SK-N-SH (cell line): ENCODE results near the gene PCNX2. TPM values are rescaled to one million over a fixed set of nuclear protein-coding genes. Genes with fewer than 3 reads are reported as not detected.

Source experiments
- CTCF ChIA-PET: fragments of 300-600, 350-600 bp; formaldehyde crosslinking; extraction: SDS; loops from one replicate; lab custom pipeline; 2021; lab: Yijun Ruan, JAX
- POLR2A ChIA-PET: fragments of 350-600 bp; sonication (Branson Sonifier 250); formaldehyde crosslinking; extraction: SDS; loops from one replicate; lab custom pipeline; 2020; ENCODE audit warnings: antibody characterized with exemption, inconsistent platforms; lab: Yijun Ruan, JAX
- DNase-seq: peaks from one replicate; pipeline ENCODE4 v3.0.0; 2012
- H2AFZ ChIP-seq: fragments of 200-600 bp; sonication (generic); 2 replicates; pipeline ENCODE4 v1.8.1; 2016; ENCODE audit warnings: antibody characterized with exemption, mild to moderate bottlenecking, low read depth
- H3F3A ChIP-seq: fragments of 200-600 bp; sonication (generic); replicated peaks from 2 replicates; pipeline ENCODE3; 2016; ENCODE audit warnings: antibody characterized with exemption, mild to moderate bottlenecking; ENCODE audit not compliant: insufficient read depth
- H3K27ac ChIP-seq, 2 experiments: fragments of 200-500 bp in 1 of 2; fragments of 200-600 bp in 1 of 2; sonication (Bioruptor generic) in 1 of 2; sonication (generic), shearing (Covaris generic) in 1 of 2; 2 replicates each; pipeline versions ENCODE4 v1.5.1 to v1.6.1; 2014 to 2016; ENCODE audit warnings: low read depth in 2 of 2, inconsistent platforms in 1 of 2, low read length in 1 of 2, mild to moderate bottlenecking in 1 of 2, mixed read lengths in 1 of 2
- H3K27me3 ChIP-seq: fragments of 200-600 bp; sonication (generic), shearing (Covaris generic); 2 replicates; pipeline ENCODE4 v1.6.1; 2016; ENCODE audit warnings: mixed run types; ENCODE audit not compliant: insufficient read depth
- H3K36me3 ChIP-seq, 2 experiments: fragments of 200-500 bp in 1 of 2; fragments of 200-600 bp in 1 of 2; sonication (Bioruptor generic) in 1 of 2; sonication (generic) in 1 of 2; replicated peaks in 1 of 2; 2 replicates each; pipeline versions ENCODE3 to v1.5.1; 2014 to 2016; ENCODE audit warnings: low read length in 1 of 2, mild to moderate bottlenecking in 1 of 2; ENCODE audit not compliant: insufficient read depth in 2 of 2, control insufficient read depth in 1 of 2
- H3K4me1 ChIP-seq, 2 experiments: fragments of 200-500 bp in 1 of 2; fragments of 200-600 bp in 1 of 2; sonication (Bioruptor generic) in 1 of 2; sonication (generic), shearing (Covaris generic) in 1 of 2; 2 replicates each; pipeline versions ENCODE4 v1.5.1 to v1.6.1; 2014 to 2016; ENCODE audit warnings: low read depth in 1 of 2, low read length in 1 of 2, mixed run types in 1 of 2; ENCODE audit not compliant: insufficient read depth in 2 of 2, control insufficient read depth in 1 of 2
- H3K4me2 ChIP-seq: fragments of 200-600 bp; sonication (generic), shearing (Covaris generic); 2 replicates; pipeline ENCODE4 v1.6.1; 2017; ENCODE audit warnings: mixed run types
- H3K4me3 ChIP-seq, 2 experiments: fragments of 200-500 bp in 1 of 2; fragments of 200-600 bp in 1 of 2; sonication (Bioruptor generic) in 1 of 2; sonication (generic), shearing (Covaris generic) in 1 of 2; 2 replicates each; pipeline versions ENCODE4 v1.5.1 to v1.8.1; 2014 to 2016; ENCODE audit warnings: low read depth in 2 of 2, inconsistent platforms in 1 of 2, low read length in 1 of 2, mild to moderate bottlenecking in 1 of 2, mixed read lengths in 1 of 2, moderate library complexity in 1 of 2
- H3K79me2 ChIP-seq: fragments of 200-600 bp; sonication (generic); 2 replicates; pipeline ENCODE4 v1.8.1; 2017; ENCODE audit warnings: mild to moderate bottlenecking; ENCODE audit not compliant: insufficient read depth
- H3K9ac ChIP-seq: fragments of 200-600 bp; sonication (generic); 2 replicates; pipeline ENCODE4 v1.6.1; 2017; ENCODE audit warnings: mixed run types
- H3K9me2 ChIP-seq: fragments of 200-600 bp; sonication (generic); 2 replicates; pipeline ENCODE4 v1.6.1; 2017; ENCODE audit warnings: mixed run types
- H3K9me3 ChIP-seq: fragments of 200-600 bp; sonication (generic); 2 replicates; pipeline ENCODE4 v1.6.1; 2017; ENCODE audit warnings: mixed run types, mild to moderate bottlenecking, moderate library complexity
- H4K20me1 ChIP-seq: fragments of 200-600 bp; sonication (generic); 2 replicates; pipeline ENCODE4 v1.6.1; 2017; ENCODE audit warnings: mild to moderate bottlenecking, mixed run types; ENCODE audit not compliant: insufficient read depth
- CHD2 ChIP-seq: fragments of 150-350 bp; IDR thresholded peaks from 2 replicates; pipeline ENCODE4 v1.6.1; 2018; ENCODE audit warnings: low read length; ENCODE audit not compliant: partially characterized antibody
- CTCF ChIP-seq: fragments of 200-600 bp; sonication (generic); IDR thresholded peaks from 2 replicates; pipeline ENCODE4 v1.6.1; 2017; ENCODE audit warnings: antibody characterized with exemption, mild to moderate bottlenecking, moderate library complexity
- ELF1 ChIP-seq: IDR thresholded peaks from 2 replicates; pipeline ENCODE4 v1.4.0; 2012
- EP300 ChIP-seq, 2 experiments: IDR thresholded peaks; 2 replicates each; pipeline versions ENCODE4 v1.4.0 to v1.6.1; 2012; ENCODE audit warnings: borderline replicate concordance in 1 of 2, low read depth in 1 of 2, low read length in 1 of 2
- EZH2phosphoT487 ChIP-seq: fragments of 200-600 bp; sonication (generic); IDR thresholded peaks from 2 replicates; pipeline ENCODE4 v1.6.1; 2017; ENCODE audit warnings: low read depth, mixed run types, mild to moderate bottlenecking, antibody characterized with exemption, moderate library complexity, borderline replicate concordance
- FOSL2 ChIP-seq: IDR thresholded peaks from 2 replicates; pipeline ENCODE4 v1.4.0; 2012; ENCODE audit warnings: low read depth, mild to moderate bottlenecking, moderate library complexity, borderline replicate concordance
- FOXJ3 ChIP-seq: sonication (generic); formaldehyde crosslinking; IDR thresholded peaks from 2 replicates; pipeline ENCODE4 v1.5.1; 2020; ENCODE audit warnings: mild to moderate bottlenecking, missing genetic modification reagents
- FOXM1 ChIP-seq: IDR thresholded peaks from 2 replicates; pipeline ENCODE4 v1.4.0; 2012; ENCODE audit warnings: low read depth, mild to moderate bottlenecking
- IRF3 ChIP-seq: fragments of 150-350 bp; IDR thresholded peaks from 2 replicates; pipeline ENCODE4 v1.6.1; 2016; ENCODE audit warnings: mild to moderate bottlenecking, low read depth, low read length
- JUND ChIP-seq: IDR thresholded peaks from 2 replicates; pipeline ENCODE4 v1.4.0; 2012
- MXI1 ChIP-seq: IDR thresholded peaks from 2 replicates; pipeline ENCODE4 v1.6.1; 2012; ENCODE audit warnings: mild to moderate bottlenecking, low read depth, low read length, improper control_type of control experiment
- NFIC ChIP-seq: IDR thresholded peaks from 2 replicates; pipeline ENCODE4 v1.4.0; 2012; ENCODE audit warnings: borderline replicate concordance
- NRF1 ChIP-seq: IDR thresholded peaks from 2 replicates; pipeline ENCODE4 v1.6.1; 2012; ENCODE audit warnings: low read depth, mild to moderate bottlenecking, low read length
- RAD21 ChIP-seq: IDR thresholded peaks from 2 replicates; pipeline ENCODE4 v1.6.1; 2012; ENCODE audit warnings: mild to moderate bottlenecking, low read length
- RCOR1 ChIP-seq: fragments of 150-350 bp; IDR thresholded peaks from 2 replicates; pipeline ENCODE4 v1.6.1; 2017; ENCODE audit warnings: antibody characterized with exemption, low read length
- REST ChIP-seq: IDR thresholded peaks from 2 replicates; pipeline ENCODE4 v1.6.1; 2012; ENCODE audit warnings: mild to moderate bottlenecking, low read depth, low read length, moderate library complexity
- RFX5 ChIP-seq: IDR thresholded peaks from 2 replicates; pipeline ENCODE4 v1.6.1; 2012; ENCODE audit warnings: mild to moderate bottlenecking, improper control_type of control experiment, low read length
- SIN3A ChIP-seq: IDR thresholded peaks from 2 replicates; pipeline ENCODE4 v1.6.1; 2012; ENCODE audit warnings: low read depth, mild to moderate bottlenecking, low read length, moderate library complexity, borderline replicate concordance
- TAF1 ChIP-seq: IDR thresholded peaks from 2 replicates; pipeline ENCODE4 v1.6.1; 2012; ENCODE audit warnings: low read depth, mild to moderate bottlenecking, low read length, moderate library complexity, borderline replicate concordance
- TEAD4 ChIP-seq: IDR thresholded peaks from 2 replicates; pipeline ENCODE4 v1.4.0; 2012; ENCODE audit warnings: mild to moderate bottlenecking, borderline replicate concordance; ENCODE audit not compliant: insufficient read depth
- USF2 ChIP-seq: fragments of 150-350 bp; IDR thresholded peaks from 2 replicates; pipeline ENCODE4 v1.6.1; 2017; ENCODE audit warnings: antibody characterized with exemption, low read length, low read depth, borderline replicate concordance
- YY1 ChIP-seq: IDR thresholded peaks from 2 replicates; pipeline ENCODE4 v1.4.0; 2012; ENCODE audit warnings: low read depth, mild to moderate bottlenecking
- WGBS: methylation state at CpG from one replicate; pipeline ENCODE4 v1.1.6; 2017; ENCODE audit warnings: low lambda C conversion rate; 5-methylcytosine and 5-hydroxymethylcytosine counted together
- polyA plus RNA-seq, 3 experiments: library from polyadenylated mRNA; depleted of rRNA; stranded (reverse); fragments of >200 nt; gene quantifications; 2 replicates each; pipeline ENCODE4 v1.2.3, GENCODE V29; 2012

Gene PCNX2
- polyA plus RNA-seq, 1 of the 3 experiments (the other 2 are of a cell fraction): 10.6 TPM

GRCh38 chr1:233319272-233319671, 23.7 kb upstream of the PCNX2 start:
- H3K4me1 ChIP-seq: no peaks in the 10 kb centered on the region
- H3K4me3 ChIP-seq: no peak overlapping the region
- no peak overlapping the region for H3K27ac ChIP-seq
- H3K9me3 ChIP-seq: no peaks in the 10 kb centered on the region
- no peaks in the 10 kb centered on the region; the same call in 1 of the 2 replicates for H3K27me3 ChIP-seq
- no peaks in the 10 kb centered on the region for H3F3A ChIP-seq
- no peaks in the 10 kb centered on the region for H3K36me3 ChIP-seq
- H4K20me1 ChIP-seq: no peaks in the 10 kb centered on the region
- WGBS: 35% methylated on average over 6 of the region's 6 CpGs
- no peaks in the 10 kb centered on the region for H3K9me2 ChIP-seq
- ChIA-PET POLR2A (no interaction called here), CTCF (interaction anchor here (0.6 to 1.4 kb wide), 2 partner anchors 14 to 738 kb away, joined by 3 to 8 read pairs; no protein-coding TSS in a partner anchor)
- H3K9ac ChIP-seq: no peak overlapping the region
- H2AFZ ChIP-seq: no peak overlapping the region
- TF ChIP-seq YY1 (no peak), TEAD4 (no peak), FOXJ3 (no peak), JUND (no peak), CTCF (no peak), RFX5 (no peak), SIN3A (no peak), ELF1 (no peak)
- no peak for DNase-seq
- no peak overlapping the region for H3K4me2 ChIP-seq
- no peaks in the 10 kb centered on the region for H3K79me2 ChIP-seq

GRCh38 chr1:233316473-233316872, 20.9 kb upstream of the PCNX2 start:
- Histone ChIP-seq H3K9me2 (no peaks in the 10 kb centered on the region), H3K27ac (no peak overlapping the region), H3K4me1 (peaks cover 0 to 3% of the 10 kb centered on the region in 2 experiments; a peak in 2 of 4 replicates), H2AFZ (no peak overlapping the region), H3F3A (no peaks in the 10 kb centered on the region), H3K36me3 (no peaks in the 10 kb centered on the region), H4K20me1 (no peaks in the 10 kb centered on the region), H3K9me3 (no peaks in the 10 kb centered on the region), H3K9ac (no peak overlapping the region), H3K4me3 (no peak overlapping the region), H3K79me2 (no peaks in the 10 kb centered on the region), H3K4me2 (no peak overlapping the region), H3K27me3 (no peaks in the 10 kb centered on the region; the same call in 1 of the 2 replicates)
- no peak for DNase-seq
- ChIA-PET CTCF (interaction anchor here (1.3 kb wide), 1 partner anchor 11 kb away, joined by 5 read pairs; no protein-coding TSS in a partner anchor), POLR2A (no interaction called here)
- WGBS: 26% methylated on average over 1 of the region's 1 CpG
- TF ChIP-seq FOXM1 (no peak), FOSL2 (no peak), YY1 (no peak), TAF1 (no peak), REST (no peak), EZH2phosphoT487 (no peak), NFIC (no peak), IRF3 (no peak), EP300 (IDR thresholded peaks at IDR 0.05; ENCODE audit: borderline replicate concordance in 1 of 2, low read depth in 1 of 2, low read length in 1 of 2) (no peak), NRF1 (no peak), RCOR1 (no peak), MXI1 (no peak), RAD21 (no peak), USF2 (no peak), CHD2 (no peak)
